Neural cell (in vitro differentiated cells): Measurements from ENCODE around the gene ITGA8. TPM values are rescaled to one million over a fixed set of nuclear protein-coding genes. Genes with fewer than 3 reads are reported as not detected.

Experiments
- H2AFZ ChIP-seq: fragments of 200-600, 300-800 bp; sonication (generic), shearing (Covaris generic); 2 replicates; pipeline ENCODE4 v1.6.0; 2014; ENCODE audit warnings: low read depth, mild to moderate bottlenecking, antibody characterized with exemption, low read length, moderate library complexity
- H3F3A ChIP-seq: fragments of 200-600 bp; shearing (Covaris generic); 2 replicates; pipeline ENCODE4 v1.6.1; 2016; ENCODE audit warnings: mild to moderate bottlenecking, moderate library complexity, mixed read lengths, antibody characterized with exemption, low read length; ENCODE audit not compliant: insufficient read depth, poor library complexity, severe bottlenecking
- H3K27ac ChIP-seq: fragments of 200-600, 300-800 bp; sonication (generic), shearing (Covaris generic); 2 replicates; pipeline ENCODE4 v1.5.1; 2014; ENCODE audit warnings: mild to moderate bottlenecking, low read length, moderate library complexity
- H3K27me3 ChIP-seq: fragments of 300-800, 200-600 bp; sonication (generic), shearing (Covaris generic); 2 replicates; pipeline ENCODE4 v1.6.0; 2014; ENCODE audit warnings: mild to moderate bottlenecking, low read depth, low read length, moderate library complexity; ENCODE audit not compliant: insufficient read depth
- H3K36me3 ChIP-seq: fragments of 300-800, 200-600 bp; sonication (generic), shearing (Covaris generic); 2 replicates; pipeline ENCODE4 v1.5.1; 2014; ENCODE audit warnings: mild to moderate bottlenecking, antibody characterized with exemption, low read length, moderate library complexity; ENCODE audit not compliant: insufficient read depth
- H3K4me2 ChIP-seq: fragments of 300-800, 200-600 bp; sonication (generic), shearing (Covaris generic); 2 replicates; pipeline ENCODE4 v1.6.0; 2014; ENCODE audit warnings: mild to moderate bottlenecking, low read length
- H3K4me3 ChIP-seq: fragments of 300-800, 200-600 bp; sonication (generic), shearing (Covaris generic); 2 replicates; pipeline ENCODE4 v1.5.1; 2014; ENCODE audit warnings: mild to moderate bottlenecking, low read length, moderate library complexity
- H3K79me2 ChIP-seq: fragments of 200-600 bp; shearing (Covaris generic); replicated peaks from 2 replicates; pipeline ENCODE4 v1.6.0; 2014; ENCODE audit warnings: mild to moderate bottlenecking, low read length, moderate library complexity; ENCODE audit not compliant: insufficient read depth
- H3K9ac ChIP-seq: fragments of 300-800, 200-600 bp; sonication (generic), shearing (Covaris generic); 2 replicates; pipeline ENCODE4 v1.6.1; 2016; ENCODE audit warnings: mild to moderate bottlenecking, low read length, mixed read lengths
- H3K9me2 ChIP-seq: fragments of 200-600 bp; shearing (Covaris generic); 2 replicates; pipeline ENCODE4 v1.6.1; 2016; ENCODE audit warnings: mild to moderate bottlenecking, low read length, mixed read lengths; ENCODE audit not compliant: insufficient read depth
- H3K9me3 ChIP-seq: fragments of 200-600, 300-800 bp; sonication (generic), shearing (Covaris generic); 2 replicates; pipeline ENCODE4 v1.6.1; 2016; ENCODE audit warnings: mild to moderate bottlenecking, mixed run types, low read length, moderate library complexity, mixed read lengths
- H4K20me1 ChIP-seq: fragments of 200-600 bp; shearing (Covaris generic); 2 replicates; pipeline ENCODE4 v1.6.1; 2016; ENCODE audit warnings: mild to moderate bottlenecking, mixed run types; ENCODE audit not compliant: insufficient read depth
- EP300 ChIP-seq: fragments of 450-650 bp; conservative IDR thresholded peaks from 2 replicates; pipeline ENCODE4 v1.6.1; 2014; ENCODE audit warnings: antibody characterized with exemption, mild to moderate bottlenecking, moderate library complexity; ENCODE audit not compliant: poor library complexity, severe bottlenecking
- EZH2 ChIP-seq: fragments of 200-600, 300-800 bp; shearing (Covaris generic), sonication (generic); IDR thresholded peaks from 2 replicates; pipeline ENCODE4 v1.6.1; 2014; ENCODE audit warnings: antibody characterized with exemption, low read length, borderline replicate concordance, mild to moderate bottlenecking; ENCODE audit not compliant: insufficient read depth, poor library complexity, severe bottlenecking
- MXI1 ChIP-seq: fragments of 450-650 bp; conservative IDR thresholded peaks from 2 replicates; pipeline ENCODE4 v1.6.1; 2014; ENCODE audit warnings: antibody characterized with exemption, mild to moderate bottlenecking; ENCODE audit not compliant: poor library complexity, severe bottlenecking
- POLR2AphosphoS5 ChIP-seq: IDR thresholded peaks from 2 replicates; pipeline ENCODE4 v1.6.1; 2012
- RAD21 ChIP-seq: fragments of 450-650 bp; conservative IDR thresholded peaks from 2 replicates; pipeline ENCODE4 v1.6.1; 2014; ENCODE audit warnings: antibody characterized with exemption, mild to moderate bottlenecking, moderate library complexity
- SMC3 ChIP-seq: fragments of 450-650 bp; conservative IDR thresholded peaks from 2 replicates; pipeline ENCODE4 v1.6.1; 2014; ENCODE audit warnings: antibody characterized with exemption, mild to moderate bottlenecking, moderate library complexity; ENCODE audit not compliant: poor library complexity
- TAF1 ChIP-seq: IDR thresholded peaks from 2 replicates; pipeline ENCODE4 v1.6.1; 2012; ENCODE audit warnings: low read depth
- polyA plus RNA-seq: library from polyadenylated mRNA; depleted of rRNA; stranded (reverse); fragments of >200 nt; gene quantifications from 2 replicates; pipeline ENCODE4 v1.2.3, GENCODE V29; 2014
- TF ChIP-seq, protein P1 (sequence below): fragments of 450-650 bp; IDR thresholded peaks from 2 replicates; pipeline ENCODE4 v1.5.1; 2014; ENCODE audit warnings: antibody characterized with exemption, mild to moderate bottlenecking, moderate library complexity; ENCODE audit not compliant: poor library complexity, severe bottlenecking
- TF ChIP-seq, protein P2 (sequence below): IDR thresholded peaks from 2 replicates; pipeline ENCODE4 v1.6.1; 2012; ENCODE audit warnings: borderline replicate concordance

Gene ITGA8
- polyA plus RNA-seq, 1 donor from 2014 or later, result 0.11 TPM

DNA sequence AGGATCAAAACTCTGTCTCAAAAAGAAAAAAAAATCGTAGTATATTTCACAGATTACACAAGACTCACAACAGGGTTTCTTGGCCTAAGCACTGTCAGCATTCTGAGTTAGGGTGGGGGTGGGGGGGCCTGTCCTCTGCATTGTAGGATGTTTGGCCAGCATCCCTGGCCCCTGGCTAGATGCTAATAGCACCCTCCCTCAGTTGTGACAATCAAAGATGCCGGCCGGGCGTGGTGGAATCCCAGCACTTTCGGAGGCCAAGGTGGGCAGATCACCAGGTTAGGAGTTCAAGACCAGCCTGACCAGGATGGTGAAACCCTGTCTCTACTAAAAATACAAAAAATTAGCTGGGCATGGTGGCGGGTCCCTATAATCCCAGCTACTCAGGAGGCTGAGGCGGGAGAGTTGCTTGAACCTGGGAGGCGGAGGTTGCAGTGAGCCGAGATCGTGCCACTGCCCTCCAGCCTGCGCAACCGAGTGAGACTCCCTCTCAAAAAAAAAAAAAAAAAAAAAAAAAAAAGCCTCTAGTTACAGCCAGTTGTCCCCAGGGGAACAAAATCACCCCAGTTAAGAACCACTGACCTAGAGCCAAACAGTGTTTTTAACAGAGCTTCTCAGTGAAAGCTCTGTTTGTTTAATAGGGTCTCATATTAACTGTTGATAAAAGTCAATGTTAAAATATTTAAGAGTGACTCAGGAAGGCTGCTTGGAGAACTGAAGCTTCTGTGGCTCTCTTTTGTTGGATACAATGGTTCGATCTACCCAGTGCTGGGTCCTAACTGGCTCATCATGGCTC lies 187.6 kb downstream of the ITGA8 start:
- Histone ChIP-seq H3K4me2 (no peak overlapping the region), H3K9me2 (no peaks in the 10 kb centered on the region), H3K27me3 (no peaks in the 10 kb centered on the region), H3K4me3 (no peak overlapping the region), H4K20me1 (no peaks in the 10 kb centered on the region), H3K36me3 (no peaks in the 10 kb centered on the region), H3F3A (no peaks in the 10 kb centered on the region), H3K27ac (no peak overlapping the region), H3K9ac (no peak overlapping the region), H2AFZ (no peak overlapping the region), H3K9me3 (no peaks in the 10 kb centered on the region), H3K79me2 (no peaks in the 10 kb centered on the region)
- TF ChIP-seq RAD21 (no peak), SMC3 (no peak), EP300 (no peak), EZH2 (no peak), POLR2AphosphoS5 (no peak), MXI1 (no peak), TAF1 (no peak)
- TF ChIP-seq, protein P1, sequence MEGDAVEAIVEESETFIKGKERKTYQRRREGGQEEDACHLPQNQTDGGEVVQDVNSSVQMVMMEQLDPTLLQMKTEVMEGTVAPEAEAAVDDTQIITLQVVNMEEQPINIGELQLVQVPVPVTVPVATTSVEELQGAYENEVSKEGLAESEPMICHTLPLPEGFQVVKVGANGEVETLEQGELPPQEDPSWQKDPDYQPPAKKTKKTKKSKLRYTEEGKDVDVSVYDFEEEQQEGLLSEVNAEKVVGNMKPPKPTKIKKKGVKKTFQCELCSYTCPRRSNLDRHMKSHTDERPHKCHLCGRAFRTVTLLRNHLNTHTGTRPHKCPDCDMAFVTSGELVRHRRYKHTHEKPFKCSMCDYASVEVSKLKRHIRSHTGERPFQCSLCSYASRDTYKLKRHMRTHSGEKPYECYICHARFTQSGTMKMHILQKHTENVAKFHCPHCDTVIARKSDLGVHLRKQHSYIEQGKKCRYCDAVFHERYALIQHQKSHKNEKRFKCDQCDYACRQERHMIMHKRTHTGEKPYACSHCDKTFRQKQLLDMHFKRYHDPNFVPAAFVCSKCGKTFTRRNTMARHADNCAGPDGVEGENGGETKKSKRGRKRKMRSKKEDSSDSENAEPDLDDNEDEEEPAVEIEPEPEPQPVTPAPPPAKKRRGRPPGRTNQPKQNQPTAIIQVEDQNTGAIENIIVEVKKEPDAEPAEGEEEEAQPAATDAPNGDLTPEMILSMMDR, result no peak
- TF ChIP-seq, protein P2, sequence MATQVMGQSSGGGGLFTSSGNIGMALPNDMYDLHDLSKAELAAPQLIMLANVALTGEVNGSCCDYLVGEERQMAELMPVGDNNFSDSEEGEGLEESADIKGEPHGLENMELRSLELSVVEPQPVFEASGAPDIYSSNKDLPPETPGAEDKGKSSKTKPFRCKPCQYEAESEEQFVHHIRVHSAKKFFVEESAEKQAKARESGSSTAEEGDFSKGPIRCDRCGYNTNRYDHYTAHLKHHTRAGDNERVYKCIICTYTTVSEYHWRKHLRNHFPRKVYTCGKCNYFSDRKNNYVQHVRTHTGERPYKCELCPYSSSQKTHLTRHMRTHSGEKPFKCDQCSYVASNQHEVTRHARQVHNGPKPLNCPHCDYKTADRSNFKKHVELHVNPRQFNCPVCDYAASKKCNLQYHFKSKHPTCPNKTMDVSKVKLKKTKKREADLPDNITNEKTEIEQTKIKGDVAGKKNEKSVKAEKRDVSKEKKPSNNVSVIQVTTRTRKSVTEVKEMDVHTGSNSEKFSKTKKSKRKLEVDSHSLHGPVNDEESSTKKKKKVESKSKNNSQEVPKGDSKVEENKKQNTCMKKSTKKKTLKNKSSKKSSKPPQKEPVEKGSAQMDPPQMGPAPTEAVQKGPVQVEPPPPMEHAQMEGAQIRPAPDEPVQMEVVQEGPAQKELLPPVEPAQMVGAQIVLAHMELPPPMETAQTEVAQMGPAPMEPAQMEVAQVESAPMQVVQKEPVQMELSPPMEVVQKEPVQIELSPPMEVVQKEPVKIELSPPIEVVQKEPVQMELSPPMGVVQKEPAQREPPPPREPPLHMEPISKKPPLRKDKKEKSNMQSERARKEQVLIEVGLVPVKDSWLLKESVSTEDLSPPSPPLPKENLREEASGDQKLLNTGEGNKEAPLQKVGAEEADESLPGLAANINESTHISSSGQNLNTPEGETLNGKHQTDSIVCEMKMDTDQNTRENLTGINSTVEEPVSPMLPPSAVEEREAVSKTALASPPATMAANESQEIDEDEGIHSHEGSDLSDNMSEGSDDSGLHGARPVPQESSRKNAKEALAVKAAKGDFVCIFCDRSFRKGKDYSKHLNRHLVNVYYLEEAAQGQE, result no peak

DNA sequence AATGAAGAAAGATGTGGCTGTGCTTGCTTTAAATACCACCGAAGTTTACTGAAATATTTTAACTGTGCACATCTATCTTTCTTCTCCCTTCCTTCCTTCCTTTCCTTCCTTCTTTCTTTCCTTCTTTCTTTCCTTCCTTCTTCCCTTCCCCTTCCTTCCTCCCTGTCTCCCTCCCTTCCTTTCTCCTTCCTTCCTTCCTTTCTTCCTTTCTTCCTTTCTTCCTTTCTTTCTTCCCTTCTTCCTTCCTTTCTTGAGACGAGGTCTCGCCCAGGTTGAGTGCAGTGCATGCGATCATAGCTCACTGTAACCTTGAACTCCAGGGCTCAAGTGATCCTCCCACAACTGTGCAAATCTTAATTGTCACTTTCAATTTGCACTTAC lies 190.9 kb downstream of the ITGA8 start:
- Histone ChIP-seq H3K4me3 (no peak overlapping the region), H2AFZ (no peak overlapping the region), H3K27ac (no peak overlapping the region), H3K9me3 (no peaks in the 10 kb centered on the region), H3F3A (no peaks in the 10 kb centered on the region), H3K79me2 (no peaks in the 10 kb centered on the region), H3K27me3 (no peaks in the 10 kb centered on the region), H3K9me2 (no peaks in the 10 kb centered on the region), H4K20me1 (no peaks in the 10 kb centered on the region), H3K36me3 (no peaks in the 10 kb centered on the region), H3K9ac (no peak overlapping the region), H3K4me2 (no peak overlapping the region)
- no peak for TF ChIP-seq EP300
- no peak for TF ChIP-seq EZH2
- TF ChIP-seq TAF1, result no peak
- TF ChIP-seq, protein P1, result no peak
- TF ChIP-seq MXI1, result no peak
- TF ChIP-seq RAD21, result no peak
- TF ChIP-seq, protein P2, result no peak
- no peak for TF ChIP-seq SMC3
- TF ChIP-seq POLR2AphosphoS5, result no peak
